Glomerular visceral epithelial cell (primary cell): Measurements from ENCODE around the gene PAQR9.

Experiments used
- DNase-seq: peaks from one replicate; pipeline ENCODE4 v3.0.0-alpha.2; 2016; ENCODE audit errors: extremely low spot score

The PAQR9 gene

DNA sequence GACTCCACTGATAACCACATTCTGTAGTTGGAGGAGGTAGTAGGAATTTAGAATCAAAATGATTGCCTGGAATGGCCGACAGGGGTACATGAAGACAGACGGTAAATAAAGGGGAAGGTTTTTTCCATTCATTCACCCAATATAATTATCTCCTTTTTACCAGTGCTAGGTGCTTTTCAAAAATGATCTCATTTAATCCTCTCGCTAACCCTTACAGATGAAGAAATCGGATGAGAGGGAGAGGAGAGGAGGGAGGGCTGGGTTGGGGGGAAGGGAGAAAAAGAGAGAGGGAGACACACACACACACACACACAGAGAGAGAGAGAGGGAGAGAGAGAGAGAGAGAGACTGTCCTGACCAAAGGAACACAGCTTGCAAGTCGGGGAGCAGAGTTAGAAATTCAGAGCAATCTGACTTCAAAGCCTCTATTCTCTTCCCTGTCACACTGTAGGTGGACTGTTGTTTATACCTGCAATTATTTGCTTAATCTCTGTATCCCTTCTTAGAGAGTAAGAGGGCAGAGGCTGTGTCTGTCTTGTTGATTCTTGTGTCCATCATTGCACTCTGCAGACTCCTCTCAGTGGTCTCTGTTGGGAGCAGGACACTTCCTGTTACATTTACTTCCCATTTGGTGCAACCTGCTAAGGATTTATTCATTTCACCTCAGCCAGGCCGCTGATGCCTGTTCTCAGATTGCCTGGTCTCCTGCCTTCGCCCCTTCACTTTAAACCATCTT is 18.7 kb upstream of the PAQR9 start:
- no peak for DNase-seq

DNA sequence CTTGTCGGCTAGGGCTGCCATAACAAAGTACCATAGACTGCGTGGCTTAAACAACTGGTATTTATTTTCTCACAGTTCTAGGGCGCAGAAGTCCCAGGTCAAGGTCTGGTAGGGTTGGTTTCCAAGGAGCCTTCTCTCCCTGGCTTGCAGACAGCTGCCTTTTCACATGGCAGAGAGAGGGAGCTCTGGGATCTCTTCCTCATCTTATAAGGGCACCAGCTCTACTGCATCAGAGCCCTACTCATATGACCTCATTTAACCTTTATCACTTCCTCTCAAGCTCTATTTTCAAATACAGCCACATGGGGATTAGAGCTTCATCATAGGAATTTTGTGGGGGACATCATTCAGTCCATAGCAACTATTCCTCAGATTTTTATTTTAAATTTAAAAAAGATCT is 17.6 kb upstream of the PAQR9 start:
- DNase-seq, result no peak

DNA sequence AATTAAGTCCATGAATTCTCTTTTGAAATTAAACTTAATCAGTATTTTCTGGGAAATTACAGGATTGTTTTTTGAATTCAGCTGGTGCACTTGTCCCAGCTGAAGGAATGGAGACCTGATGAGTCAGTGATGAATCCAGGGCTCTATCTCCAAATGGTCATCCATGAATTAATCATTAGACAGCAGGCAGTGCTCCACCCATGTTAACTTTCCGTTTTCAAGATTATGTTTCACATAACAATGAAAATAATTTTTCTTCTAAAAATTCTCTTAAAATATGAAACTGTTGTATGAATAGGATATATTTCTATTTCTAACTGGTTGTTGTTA is 13.9 kb upstream of the PAQR9 start:
- peak; percentile 60 for DNase-seq

- peak; percentile 93 for DNase-seq
Observed at GRCh38 chr3:142976621-142977398, 13.3 kb upstream of the PAQR9 start.

GRCh38 chr3:142975316-142975995 is 12.0 kb upstream of the PAQR9 start:
- DNase-seq, result no peak

GRCh38 chr3:142973217-142974009 is 9.9 kb upstream of the PAQR9 start:
- DNase-seq, result no peak

DNA sequence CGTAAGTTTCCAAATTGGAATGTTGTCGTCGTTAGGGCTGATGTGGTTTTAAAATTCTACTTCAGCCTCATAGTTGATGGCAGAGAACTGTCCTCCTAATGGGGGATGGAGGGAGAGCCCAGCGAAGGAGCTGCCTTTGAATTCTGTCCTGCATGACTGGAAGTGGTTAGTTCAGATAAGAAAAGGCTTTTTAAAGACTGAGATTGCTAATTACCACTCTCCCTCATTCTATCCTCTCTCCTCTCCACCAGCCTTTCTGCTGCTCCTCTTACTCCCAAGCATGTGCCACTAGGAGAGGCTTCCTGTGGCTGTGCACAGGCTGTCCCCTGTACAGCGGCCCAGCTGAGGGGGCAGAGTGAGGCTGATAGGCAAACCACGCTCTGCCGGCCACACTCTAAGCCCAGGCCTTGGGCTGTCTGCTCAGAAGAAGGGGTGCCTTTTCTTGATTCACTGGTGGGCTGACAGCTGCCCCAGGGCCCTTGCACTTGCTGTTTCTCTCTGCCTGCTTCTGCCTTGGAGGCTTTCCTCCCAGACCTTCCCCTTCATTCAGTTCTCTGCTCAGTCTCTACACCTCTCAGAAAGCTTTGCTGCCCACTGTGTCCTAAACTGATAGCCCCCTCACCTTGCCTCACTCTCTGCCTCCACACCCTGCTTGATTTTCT is 8.7 kb upstream of the PAQR9 start:
- DNase-seq, result no peak

GRCh38 chr3:142971431-142971830 is 8.0 kb upstream of the PAQR9 start:
- no peak for DNase-seq

DNA sequence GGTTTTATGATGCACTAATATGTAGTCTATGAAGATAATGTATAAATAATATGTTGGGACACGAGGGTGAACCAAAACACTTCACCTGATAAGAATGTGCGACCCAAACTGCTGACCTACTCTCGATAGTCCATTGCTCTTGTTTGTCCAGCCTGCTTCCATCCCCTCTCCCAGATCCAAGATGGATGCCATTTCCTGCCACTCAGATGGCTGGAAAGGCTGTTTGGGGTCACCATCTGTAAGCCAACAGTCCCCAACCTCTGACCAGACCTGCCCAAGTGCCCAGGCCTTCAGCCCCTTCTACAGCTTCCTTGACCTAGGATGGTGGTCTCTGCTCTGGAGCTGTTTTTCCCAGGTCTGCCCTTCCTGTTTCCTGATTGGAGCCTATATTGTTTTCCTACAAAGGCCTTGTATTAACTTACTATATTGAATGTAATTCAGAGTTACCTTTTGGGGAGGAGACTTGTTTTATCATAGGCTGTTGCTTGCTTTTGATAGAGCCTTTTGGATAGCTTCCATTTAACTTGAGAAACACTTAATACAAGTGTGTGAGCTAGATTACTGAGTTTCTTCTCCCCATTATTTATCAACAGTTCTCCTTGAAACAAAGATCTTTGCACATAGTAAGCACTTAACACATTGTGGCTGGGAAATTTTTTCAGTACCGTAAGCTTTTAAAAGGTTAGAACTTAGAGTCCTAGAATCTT is 5.0 kb upstream of the PAQR9 start:
- no peak for DNase-seq

GRCh38 chr3:142966808-142967207 is 3.3 kb upstream of the PAQR9 start:
- no peak for DNase-seq

DNA sequence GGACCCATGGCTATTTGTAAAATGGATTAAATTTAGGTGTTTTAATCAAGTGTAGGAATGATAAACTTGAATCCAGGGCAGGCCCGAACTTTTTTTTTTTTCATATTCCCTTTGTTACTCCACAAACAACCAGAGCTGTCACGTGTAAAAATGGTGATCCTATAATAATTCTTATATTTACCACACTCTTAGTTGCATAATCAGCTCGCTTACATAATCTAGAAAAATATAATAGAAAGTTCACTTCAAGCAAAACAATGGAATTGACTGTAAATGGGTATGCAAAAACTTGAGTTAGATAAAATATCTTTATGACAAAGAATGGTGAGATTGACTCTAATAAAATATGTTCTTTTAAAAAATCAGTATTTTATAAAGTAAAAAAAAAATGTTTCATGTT is 2.1 kb upstream of the PAQR9 start:
- DNase-seq, result no peak

DNA sequence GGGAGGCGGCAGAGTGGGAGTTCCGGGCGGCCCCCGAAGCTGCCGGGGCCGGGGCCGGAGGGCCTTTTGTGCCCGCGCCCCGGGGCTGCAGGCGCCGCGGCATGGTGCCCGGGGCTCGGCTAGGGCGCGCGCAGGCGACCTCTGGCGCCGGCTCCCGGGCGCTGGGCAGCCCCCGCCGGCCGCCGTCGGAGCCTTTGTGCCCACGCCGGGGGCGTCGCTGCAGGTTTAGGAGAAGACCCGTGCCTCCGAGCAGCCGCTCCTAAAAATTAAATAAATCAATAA is 299 bp downstream of the PAQR9 start:
- DNase-seq, result peak; percentile 8

DNA sequence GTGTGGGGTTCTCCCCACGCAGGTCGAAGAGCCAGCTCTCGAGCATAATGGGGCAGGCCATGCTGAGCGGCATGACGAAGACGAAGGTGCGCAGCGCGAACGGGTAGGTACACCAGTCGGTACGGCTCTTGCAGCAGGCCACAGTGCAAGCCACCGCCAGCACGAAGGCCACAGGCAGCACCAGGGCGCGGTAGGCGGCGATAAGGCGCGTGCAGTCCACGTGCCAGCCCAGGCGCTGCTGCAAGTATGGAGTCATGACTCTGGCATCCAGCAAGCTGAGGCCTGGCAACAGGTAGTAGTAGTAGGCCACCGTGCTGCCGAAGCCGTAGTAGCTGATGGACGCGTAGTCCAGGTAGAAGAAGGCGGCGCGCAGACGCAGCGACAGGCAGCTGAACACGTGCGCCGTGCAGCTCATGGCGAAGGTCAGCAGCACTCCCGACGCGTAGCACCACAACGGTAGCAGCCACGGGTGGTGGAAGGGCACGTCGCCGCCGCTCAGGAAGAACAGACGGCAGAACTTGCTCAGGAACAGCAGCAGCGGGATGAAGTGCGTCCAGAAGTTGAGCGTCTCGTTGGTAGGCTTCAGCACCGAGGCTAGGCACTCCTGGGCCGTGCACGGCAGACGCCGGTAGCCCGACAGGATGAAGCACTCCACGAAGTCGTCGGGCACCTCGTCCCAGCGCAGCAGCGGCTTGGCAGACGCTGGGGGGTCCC is 797 bp downstream of the PAQR9 start:
- DNase-seq, result no peak

DNA sequence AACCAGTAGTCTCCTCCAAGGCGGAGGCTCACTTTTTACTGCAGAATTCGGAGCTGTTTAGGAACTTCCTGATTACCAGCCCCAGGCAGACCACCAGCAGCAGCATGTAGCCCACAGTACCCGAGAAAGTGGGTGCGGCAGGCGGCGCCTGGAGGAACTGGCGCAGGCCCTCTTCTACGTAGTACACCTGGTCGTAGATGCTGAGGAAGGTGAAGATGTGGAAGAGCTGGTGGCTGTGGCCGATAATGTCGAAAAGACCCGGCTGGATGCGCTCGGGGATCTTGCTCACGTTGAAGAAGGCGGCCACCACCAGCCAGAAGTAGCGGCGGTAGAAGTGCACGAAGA is 1.3 kb downstream of the PAQR9 start:
- DNase-seq, result no peak

DNA sequence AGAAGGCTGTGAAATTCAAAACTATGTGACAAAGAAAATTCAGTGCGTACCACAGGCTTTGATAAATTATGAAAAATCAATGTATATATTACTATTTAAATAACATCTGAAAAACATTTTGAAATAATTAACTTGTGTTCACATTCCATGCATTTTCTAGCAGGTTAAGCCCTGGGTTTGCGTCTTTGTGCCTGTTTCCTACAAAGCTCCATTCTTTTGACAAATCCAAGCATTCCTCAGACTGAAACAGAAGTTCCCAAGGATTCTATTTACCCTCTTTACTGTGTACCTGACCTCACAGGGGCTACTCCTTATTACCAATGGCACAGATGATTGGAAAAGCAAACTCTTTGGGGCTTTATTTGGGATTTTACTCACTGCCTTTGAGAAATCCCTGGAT is 1.9 kb downstream of the PAQR9 start:
- no peak for DNase-seq

DNA sequence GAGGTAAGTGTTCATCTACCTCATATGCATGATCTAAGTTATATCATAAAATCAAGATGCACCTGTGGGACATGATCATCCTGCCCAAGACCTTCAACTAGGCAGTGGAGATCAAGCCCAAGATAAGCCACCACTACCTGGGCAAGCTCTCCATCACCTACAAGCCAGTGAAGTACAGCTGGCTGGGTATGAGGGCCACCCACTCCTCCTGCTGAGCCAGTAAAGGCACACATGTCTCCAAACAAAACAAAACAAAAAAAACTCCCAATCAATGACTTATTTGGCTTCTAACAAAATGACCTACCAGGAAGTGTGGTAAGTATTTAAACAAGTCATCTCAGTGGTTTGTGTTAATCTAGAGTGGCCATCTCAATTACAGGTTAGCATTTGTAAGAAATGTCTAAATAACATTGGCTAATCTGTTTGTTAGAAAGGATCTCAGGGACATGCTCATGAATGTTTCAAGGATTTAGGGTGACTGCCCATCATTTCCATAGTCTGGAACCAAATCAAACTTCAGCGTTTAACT is 3.1 kb downstream of the PAQR9 start:
- DNase-seq, result no peak

GRCh38 chr3:142958707-142959106 is 4.8 kb downstream of the PAQR9 start:
- DNase-seq, result peak; percentile 42

GRCh38 chr3:142953443-142953842 is 10.0 kb downstream of the PAQR9 start:
- DNase-seq, result no peak

DNA sequence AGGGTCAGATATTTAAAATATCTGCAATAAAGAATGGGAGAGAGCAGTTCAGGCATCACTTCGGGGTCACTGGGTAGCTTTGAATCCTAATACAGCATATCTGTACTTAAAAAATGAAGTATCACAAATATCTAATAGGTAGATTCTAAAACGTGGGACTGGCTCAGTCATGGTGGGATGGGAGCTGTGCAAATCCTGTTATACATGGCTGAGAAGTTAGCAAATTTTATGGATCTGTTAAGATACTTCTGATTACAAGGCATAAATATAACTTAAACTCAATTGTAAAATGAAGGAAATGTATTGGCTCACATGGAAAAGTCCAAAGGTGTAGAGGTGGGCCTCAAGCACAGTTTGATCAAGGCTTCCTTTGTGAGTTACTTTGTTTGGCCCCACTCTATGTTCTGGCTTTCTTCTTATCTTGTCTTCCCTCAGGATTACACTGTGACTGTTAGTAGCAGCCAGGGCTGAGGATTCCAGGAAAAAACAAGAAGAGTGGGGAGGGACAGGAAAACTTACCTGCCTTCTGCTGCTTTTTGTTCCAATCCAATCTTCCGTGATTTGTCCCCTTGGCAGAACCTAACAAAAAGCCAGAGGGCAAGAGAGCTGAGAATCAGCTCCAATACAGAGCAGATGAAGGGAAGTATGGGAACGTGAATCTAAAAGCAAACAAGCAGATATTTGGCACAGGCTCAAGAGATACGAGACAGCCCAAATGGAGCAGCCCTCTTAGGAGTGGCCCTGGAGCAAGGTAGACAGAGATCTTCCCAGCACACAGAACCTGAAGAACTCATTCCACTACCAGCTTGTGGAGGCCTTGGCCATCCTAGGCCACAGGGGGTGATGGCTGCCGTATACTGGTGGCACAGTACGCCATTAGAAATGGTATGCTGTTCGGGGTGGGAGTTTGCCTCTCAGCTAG is 10.9 kb downstream of the PAQR9 start:
- DNase-seq, result no peak
